Adrenal gland (tissue), 12 donors: ENCODE data around the gene HOXA5. TPM values are rescaled to one million over a fixed set of nuclear protein-coding genes. Genes with fewer than 3 reads are reported as not detected.
A peak's percentile ranks its signal among the peaks of the same experiment; 100 is the strongest.

ENCODE experiments used
- DNase-seq, 7 donors: peaks; one replicate each; pipeline ENCODE4 v3.0.0-alpha.2; 2019 to 2020
- H3K27ac ChIP-seq, 5 donors: fragments of 200-600 bp; sonication (generic) in 4 of 5; 1 replicate in 3 of 5; 2 replicates in 2 of 5; pipeline versions ENCODE4 v1.5.1 to v1.8.0; 2016 to 2020; ENCODE audit warnings: mild to moderate bottlenecking in 1 of 5
- H3K27me3 ChIP-seq: fragments of 200-600 bp; 2 replicates; pipeline ENCODE4 v1.8.0; 2021
- H3K36me3 ChIP-seq, 2 donors: fragments of 200-600 bp; replicated peaks in 1 of 2; 1 replicate in 1 of 2; 2 replicates in 1 of 2; pipeline versions ENCODE4 v1.5.1 to v1.8.0; 2018 to 2022
- H3K4me1 ChIP-seq, 2 donors: fragments of 200-600 bp; replicated peaks in 1 of 2; 1 replicate in 1 of 2; 2 replicates in 1 of 2; pipeline versions ENCODE4 v1.5.1 to v1.8.0; 2018 to 2021
- H3K4me3 ChIP-seq, 4 donors: fragments of 200-600 bp; sonication (generic) in 3 of 4; one replicate each; pipeline ENCODE4 v1.5.1; 2016 to 2018
- H3K9me3 ChIP-seq, 3 donors: fragments of 200-600 bp; sonication (generic) in 1 of 3; replicated peaks in 1 of 3; 1 replicate in 2 of 3; 2 replicates in 1 of 3; pipeline versions ENCODE4 v1.5.1 to v1.8.0; 2016 to 2021
- CTCF ChIP-seq, 6 experiments: fragments of 450-650 bp in 4 of 6; fragments of 200-600 bp in 2 of 6; sonication (generic) in 1 of 6; IDR thresholded peaks; 1 replicate in 5 of 6; 2 replicates in 1 of 6; pipeline versions ENCODE4 v1.5.1 to v1.8.0; 2016 to 2021; ENCODE audit warnings: antibody characterized with exemption in 6 of 6, mild to moderate bottlenecking in 2 of 6, moderate library complexity in 1 of 6
- POLR2A ChIP-seq, 2 donors: fragments of 450-650 bp; IDR thresholded peaks; one replicate each; pipeline ENCODE4 v1.6.1; 2017; ENCODE audit warnings: antibody characterized with exemption in 2 of 2, mild to moderate bottlenecking in 2 of 2, moderate library complexity in 1 of 2
- WGBS, 4 donors: extraction: QIAGEN DNeasy Blood & Tissue Kit in 2 of 4; methylation state at CpG; one replicate each; pipeline versions ENCODE4 v1.1.5 to v1.1.7; 2013 to 2017; 5-methylcytosine and 5-hydroxymethylcytosine counted together
- intact Hi-C, 2 donors: fragments of 100-400 bp; cut with DNase I; formaldehyde crosslinking; loops; one replicate each; pipeline versions ENCODE4 v1.14.1 to v1.15.0; 2022 to 2023
- polyA plus RNA-seq, 3 donors: library from polyadenylated mRNA; stranded (reverse); fragments of 200-250 nt in 2 of 3; fragments of 350-450 nt in 1 of 3; fragmentation: Illumina TruSeq in 1 of 3; extraction: RNeasy Lipid Tissue Mini Kit (QIAGEN cat#74804) in 1 of 3; gene quantifications; one replicate each; pipeline ENCODE4 v1.2.3, GENCODE V29; 2013 to 2014
- total RNA-seq, 9 donors: library from RNA; depleted of rRNA in 4 of 9; stranded (reverse); fragments of >200 nt in 4 of 9; fragments of 120-200 nt in 1 of 9; fragmentation: NEBNext Ultra II Directional in 1 of 9; extraction: Animal tissue kit (Norgen Biotek cat#: 25700) in 1 of 9; gene quantifications; one replicate each; pipeline versions ENCODE4 v1.1.0 to v1.2.4, GENCODE V29; 2013 to 2023
- donor health status: healthy with polysubstance abuse.
- donor health status: Bipolar disorder and iron deficiency.
- donor health status: DM: yes; HTN: yes; CAD: no.
- donor health status: DM: no; HTN: no; CAD: no.
- donor health status: DM: no; HTN: no; CAD: no.
- donor health status: DM: yes; HTN: yes; CAD: no.

The HOXA5 gene
- total and polyA plus RNA-seq, 12 donors, result 21.8 to 132 (median 57.0) TPM

- Histone ChIP-seq H3K4me1 (peaks cover 13 to 15% of the 10 kb centered on the region in 2 donors), H3K36me3 (no peaks in the 10 kb centered on the region), H3K27ac (no peak overlapping the region), H3K27me3 (peaks cover 73% of the 10 kb centered on the region), H3K9me3 (no peaks in the 10 kb centered on the region), H3K4me3 (no peak overlapping the region)
- WGBS, 4 donors, result 66 to 74% (median 70%) methylated on average over 14 of the region's 14 CpGs
- peak in 1 of 7 donors; percentile 39 for DNase-seq
- TF ChIP-seq POLR2A (IDR thresholded peaks at IDR 0.05) (no peak), CTCF (IDR thresholded peaks at IDR 0.05) (no peak)
- intact Hi-C loops, result no loop called here
Measured at GRCh38 chr7:27179030-27179429, 35.5 kb upstream of the HOXA5 start.

- no peaks in the 10 kb centered on the region for H3K9me3 ChIP-seq
- peaks cover 73% of the 10 kb centered on the region for H3K27me3 ChIP-seq
- TF ChIP-seq CTCF (IDR thresholded peaks at IDR 0.05) (no peak), POLR2A (IDR thresholded peaks at IDR 0.05) (no peak)
- no peak overlapping the region for H3K4me3 ChIP-seq
- H3K36me3 ChIP-seq, result no peaks in the 10 kb centered on the region
- intact Hi-C loops, result no loop called here
- no peak overlapping the region for H3K27ac ChIP-seq
- 89 to 97% (median 92%) methylated on average over 6 of the region's 6 CpGs for WGBS, 4 donors
- H3K4me1 ChIP-seq, result peaks cover 13 to 17% of the 10 kb centered on the region in 2 donors
- DNase-seq, result peak in 1 of 7 donors; percentile 36
Measured at GRCh38 chr7:27178366-27178765, 34.9 kb upstream of the HOXA5 start.

GRCh38 chr7:27177795-27178320, 34.4 kb upstream of the HOXA5 start:
- intact Hi-C loops, result no loop called here
- peak in 1 of 7 donors; percentile 17 for DNase-seq
- no peak overlapping the region for H3K4me3 ChIP-seq
- H3K27me3 ChIP-seq, result peaks cover 71% of the 10 kb centered on the region
- WGBS, 4 donors, result 89 to 95% (median 91%) methylated on average over 5 of the region's 5 CpGs
- H3K9me3 ChIP-seq, result no peaks in the 10 kb centered on the region
- peaks cover 11 to 22% of the 10 kb centered on the region in 2 donors for H3K4me1 ChIP-seq
- H3K27ac ChIP-seq, result no peak overlapping the region
- TF ChIP-seq CTCF (IDR thresholded peaks at IDR 0.05), result no peak
- TF ChIP-seq POLR2A (IDR thresholded peaks at IDR 0.05), result no peak
- no peaks in the 10 kb centered on the region for H3K36me3 ChIP-seq

- peaks cover 64% of the 10 kb centered on the region for H3K27me3 ChIP-seq
- 82 to 90% (median 87%) methylated on average over 16 to 22 of the region's 22 CpGs for WGBS, 4 donors
Measured at GRCh38 chr7:27176962-27177794, 33.7 kb upstream of the HOXA5 start.

More at GRCh38 chr7:27176962-27177794, 33.7 kb upstream of the HOXA5 start:
- no peaks in the 10 kb centered on the region for H3K36me3 ChIP-seq
- peaks cover 16 to 25% of the 10 kb centered on the region in 2 donors for H3K4me1 ChIP-seq
- peak in 3 of 7 donors; percentile 13 to 37 (median 17) for DNase-seq
- no peak overlapping the region for H3K4me3 ChIP-seq
- intact Hi-C loops, result no loop called here
- TF ChIP-seq CTCF (IDR thresholded peaks at IDR 0.05) (no peak), POLR2A (IDR thresholded peaks at IDR 0.05) (no peak)
- no peak overlapping the region for H3K27ac ChIP-seq
- no peaks in the 10 kb centered on the region for H3K9me3 ChIP-seq
